ENCODE measurements around the gene ACYP2. TPM values are rescaled to one million over a fixed set of nuclear protein-coding genes. Genes with fewer than 3 reads are reported as not detected.
"Not testable (repeated sequence)": the region's sequence is repeated elsewhere in the genome, so short reads cannot be mapped to it uniquely, and the experiment has no call there.

The ACYP2 gene
- total RNA-seq, 2 donors from 2014 or later: 10.8 to 12.2 TPM

- no peak for ATAC-seq
- intact Hi-C loops (cut with DNase I, micrococcal nuclease): no loop called here
- no peak for DNase-seq
These were observed 138.8 kb downstream of the ACYP2 start for GRCh38 chr2:54254180-54254579.

GRCh38 chr2:54255230-54256090 lies 140.0 kb downstream of the ACYP2 start:
- no peak for ATAC-seq
- DNase-seq: no peak
- intact Hi-C loops (cut with DNase I, micrococcal nuclease): no loop called here

GRCh38 chr2:54256091-54256694 lies 140.8 kb downstream of the ACYP2 start, which contains the start of gene TSPYL6:
TSS of gene TSPYL6 (minus strand) at chr2:54256229. CDS start at chr2:54256151, 78 bp downstream.
- intact Hi-C loops (cut with DNase I, micrococcal nuclease): no loop called here
- DNase-seq (no peak), ATAC-seq (no peak)

- ATAC-seq (no peak), DNase-seq (no peak)
- intact Hi-C loops (cut with DNase I, micrococcal nuclease): no loop called here
These were observed 142.8 kb downstream of the ACYP2 start for GRCh38 chr2:54258166-54258565.

- ATAC-seq (no peak), DNase-seq (no peak)
- intact Hi-C loops (cut with DNase I, micrococcal nuclease): no loop called here
These were observed 144.2 kb downstream of the ACYP2 start for GRCh38 chr2:54259413-54260240.

GRCh38 chr2:54260241-54260595 lies 144.8 kb downstream of the ACYP2 start:
- intact Hi-C loops (cut with DNase I, micrococcal nuclease): no loop called here
- DNase-seq: no peak
- ATAC-seq: no peak

GRCh38 chr2:54261537-54261936 lies 146.1 kb downstream of the ACYP2 start:
- no peak for ATAC-seq
- DNase-seq: no peak
- intact Hi-C loops (cut with DNase I, micrococcal nuclease): no loop called here

- DNase-seq: no peak
- ATAC-seq: no peak
These were observed 146.8 kb downstream of the ACYP2 start for GRCh38 chr2:54262015-54262765.

GRCh38 chr2:54265081-54265480 lies 149.7 kb downstream of the ACYP2 start:
- not testable (repeated sequence) for ATAC-seq

More at GRCh38 chr2:54262015-54262765, 146.8 kb downstream of the ACYP2 start:
- intact Hi-C loops (cut with DNase I, micrococcal nuclease): no loop called here

GRCh38 chr2:54267577-54267976 lies 152.2 kb downstream of the ACYP2 start:
- intact Hi-C loops (cut with DNase I, micrococcal nuclease): no loop called here
- ATAC-seq (no peak), DNase-seq (no peak)

More at GRCh38 chr2:54265081-54265480, 149.7 kb downstream of the ACYP2 start:
- intact Hi-C loops (cut with DNase I, micrococcal nuclease); DNase-seq: not testable (repeated sequence)

- intact Hi-C loops (cut with DNase I, micrococcal nuclease): no loop called here
- ATAC-seq (no peak), DNase-seq (no peak)
These were observed 155.8 kb downstream of the ACYP2 start for GRCh38 chr2:54271189-54271588.

GRCh38 chr2:54271843-54272627 lies 156.6 kb downstream of the ACYP2 start:
- intact Hi-C loops (cut with DNase I, micrococcal nuclease): no loop called here
- no peak for DNase-seq
- no peak for ATAC-seq

GRCh38 chr2:54274781-54275242 lies 159.4 kb downstream of the ACYP2 start:
- intact Hi-C loops (cut with DNase I, micrococcal nuclease): no loop called here
- ATAC-seq (no peak), DNase-seq (no peak)

- intact Hi-C loops (cut with DNase I, micrococcal nuclease): no loop called here
- ATAC-seq (no peak), DNase-seq (no peak)
These were observed 160.1 kb downstream of the ACYP2 start for GRCh38 chr2:54275541-54275940.

- ATAC-seq (no peak), DNase-seq (no peak)
- intact Hi-C loops (cut with DNase I, micrococcal nuclease): no loop called here
These were observed 164.0 kb downstream of the ACYP2 start for GRCh38 chr2:54279385-54279784.

GRCh38 chr2:54284826-54285225 lies 169.4 kb downstream of the ACYP2 start:
- intact Hi-C loops (cut with DNase I, micrococcal nuclease): no loop called here
- no peak for ATAC-seq
- DNase-seq: no peak

GRCh38 chr2:54285451-54285850 lies 170.0 kb downstream of the ACYP2 start:
- ATAC-seq (no peak), DNase-seq (no peak)
- intact Hi-C loops (cut with DNase I, micrococcal nuclease): no loop called here

GRCh38 chr2:54287532-54287931 lies 172.1 kb downstream of the ACYP2 start:
- peak in 1 of 2 donors; percentile 26 for DNase-seq
- no peak for ATAC-seq

More at GRCh38 chr2:54287532-54287931, 172.1 kb downstream of the ACYP2 start:
- intact Hi-C loops (cut with DNase I, micrococcal nuclease): no loop called here

All from left colon (tissue), 2 donors.